Neuronal stem cell (in vitro differentiated cells): ENCODE data around the gene TMPRSS3.

Experiments used
- DNase-seq: peaks from one replicate; pipeline ENCODE4 v3.0.0-alpha.2; 2013; ENCODE audit warnings: low spot score
- H2AFZ ChIP-seq: one replicate; pipeline ENCODE4 v1.6.1; 2013; ENCODE audit warnings: mild to moderate bottlenecking, low read length, inconsistent platforms
- H2AK5ac ChIP-seq: 2 replicates; pipeline ENCODE4 v1.6.1; 2013; ENCODE audit warnings: low read depth, mild to moderate bottlenecking, inconsistent platforms, low read length, moderate library complexity, mixed read lengths
- H2BK120ac ChIP-seq: 2 replicates; pipeline ENCODE4 v1.6.1; 2013; ENCODE audit warnings: low read depth, mild to moderate bottlenecking, inconsistent platforms, low read length, moderate library complexity, mixed read lengths
- H2BK12ac ChIP-seq: one replicate; pipeline ENCODE4 v1.6.1; 2013; ENCODE audit warnings: low read length, inconsistent platforms
- H2BK15ac ChIP-seq: 2 replicates; pipeline ENCODE4 v1.6.1; 2013; ENCODE audit warnings: mild to moderate bottlenecking, low read length, inconsistent platforms, mixed read lengths
- H2BK5ac ChIP-seq: one replicate; pipeline ENCODE4 v1.6.1; 2013; ENCODE audit warnings: inconsistent platforms, mild to moderate bottlenecking, low read length, moderate library complexity
- H3K14ac ChIP-seq: one replicate; pipeline ENCODE4 v1.6.1; 2013; ENCODE audit warnings: low read length, inconsistent platforms
- H3K18ac ChIP-seq: 2 replicates; pipeline ENCODE4 v1.6.1; 2013; ENCODE audit warnings: low read length, inconsistent platforms
- H3K23ac ChIP-seq: 2 replicates; pipeline ENCODE4 v1.6.1; 2013; ENCODE audit warnings: low read depth, mild to moderate bottlenecking, mixed read lengths, low read length, inconsistent platforms; ENCODE audit not compliant: poor library complexity
- H3K27ac ChIP-seq: replicated peaks from 3 replicates; pipeline ENCODE4 v1.5.1; 2013; ENCODE audit warnings: low read length, inconsistent platforms
- H3K27me3 ChIP-seq, 3 experiments: 2 replicates each; pipeline ENCODE4 v1.6.1; 2013; ENCODE audit warnings: low read length in 3 of 3, mild to moderate bottlenecking in 2 of 3, inconsistent platforms in 1 of 3, low read depth in 1 of 3, mixed read lengths in 1 of 3, moderate library complexity in 1 of 3; ENCODE audit not compliant: control insufficient read depth in 3 of 3, insufficient read depth in 3 of 3
- H3K36me3 ChIP-seq, 2 donors: replicated peaks in 1 of 2; 2 replicates each; pipeline ENCODE4 v1.6.1; 2013; ENCODE audit warnings: low read length in 2 of 2; ENCODE audit not compliant: control insufficient read depth in 2 of 2, insufficient read depth in 2 of 2
- H3K4ac ChIP-seq: 2 replicates; pipeline ENCODE4 v1.6.1; 2013; ENCODE audit warnings: inconsistent platforms, mild to moderate bottlenecking, low read length, moderate library complexity
- H3K4me1 ChIP-seq, 2 donors: 1 replicate in 1 of 2; 2 replicates in 1 of 2; pipeline ENCODE4 v1.6.1; 2013; ENCODE audit warnings: low read length in 2 of 2, low read depth in 1 of 2; ENCODE audit not compliant: control insufficient read depth in 2 of 2, insufficient read depth in 1 of 2
- H3K4me2 ChIP-seq: one replicate; pipeline ENCODE4 v1.6.1; 2013; ENCODE audit warnings: mild to moderate bottlenecking, low read length, inconsistent platforms; ENCODE audit not compliant: insufficient read depth, poor library complexity, severe bottlenecking
- H3K4me3 ChIP-seq, 2 donors: 2 replicates each; pipeline ENCODE4 v1.5.1; 2013; ENCODE audit warnings: low read length in 2 of 2, mild to moderate bottlenecking in 2 of 2, inconsistent platforms in 1 of 2, moderate library complexity in 1 of 2
- H3K79me1 ChIP-seq: one replicate; pipeline ENCODE4 v1.6.1; 2013; ENCODE audit warnings: low read depth, mild to moderate bottlenecking, inconsistent platforms, low read length, moderate library complexity
- H3K9ac ChIP-seq: one replicate; pipeline ENCODE4 v1.6.1; 2013; ENCODE audit warnings: mild to moderate bottlenecking, low read depth, low read length, inconsistent platforms; ENCODE audit not compliant: poor library complexity
- H3K9me3 ChIP-seq, 2 donors: replicated peaks in 1 of 2; 2 replicates each; pipeline versions ENCODE3 to v1.6.1; 2013; ENCODE audit warnings: low read length in 2 of 2, mild to moderate bottlenecking in 2 of 2, inconsistent platforms in 1 of 2, low read depth in 1 of 2, mixed read lengths in 1 of 2, moderate library complexity in 1 of 2; ENCODE audit not compliant: control insufficient read depth in 2 of 2, insufficient read depth in 1 of 2
- H4K8ac ChIP-seq: one replicate; pipeline ENCODE4 v1.6.1; 2013; ENCODE audit warnings: low read depth, mild to moderate bottlenecking, inconsistent platforms, low read length, moderate library complexity
- H4K91ac ChIP-seq: one replicate; pipeline ENCODE4 v1.6.1; 2013; ENCODE audit warnings: low read length, low read depth, mild to moderate bottlenecking, inconsistent platforms; ENCODE audit not compliant: poor library complexity
- WGBS, 2 donors: extraction: QIAGEN DNeasy Blood & Tissue Kit; methylation state at CpG; one replicate each; pipeline ENCODE4 v1.1.7; 2013; ENCODE audit warnings: missing lambda C conversion rate in 2 of 2, mixed read lengths in 1 of 2; ENCODE audit not compliant: insufficient read length in 2 of 2, insufficient replicate concordance in 1 of 2; ENCODE audit errors: extremely low coverage in 2 of 2; 5-methylcytosine and 5-hydroxymethylcytosine counted together

The TMPRSS3 gene

DNA sequence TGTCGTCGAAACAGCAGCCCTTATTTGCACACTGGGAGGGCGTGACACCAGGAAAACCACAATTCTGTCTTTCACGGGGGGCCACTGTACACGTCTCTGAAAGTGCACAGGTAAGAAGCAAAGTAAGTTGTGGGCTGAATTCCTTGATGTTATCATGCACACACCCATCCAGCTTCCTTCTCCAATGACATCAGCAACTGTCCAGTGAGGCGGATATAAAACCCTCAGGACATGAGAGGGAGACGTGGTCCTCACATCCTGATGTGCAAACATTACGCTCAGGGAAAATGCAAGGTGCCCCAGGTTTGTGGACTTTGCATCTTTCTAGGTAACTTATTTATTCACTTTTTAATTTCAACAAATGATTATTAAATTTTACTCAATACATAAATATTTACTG, 32.5 kb downstream of the TMPRSS3 start:
- Histone ChIP-seq H2BK120ac (no peak overlapping the region), H3K79me1 (no peaks in the 10 kb centered on the region), H3K14ac (no peak overlapping the region), H3K23ac (no peak overlapping the region), H2BK12ac (no peak overlapping the region), H3K4me1 (no peaks in the 10 kb centered on the region), H3K9me3 (peaks cover 0 to 4% of the 10 kb centered on the region in 2 donors), H3K36me3 (no peaks in the 10 kb centered on the region), H2AFZ (no peak overlapping the region), H2BK5ac (no peak overlapping the region), H3K27me3 (no peaks in the 10 kb centered on the region), H4K91ac (no peak overlapping the region), H4K8ac (no peak overlapping the region), H2AK5ac (no peak overlapping the region), H3K4me2 (no peak overlapping the region), H3K18ac (no peak overlapping the region), H2BK15ac (no peak overlapping the region), H3K27ac (no peak overlapping the region), H3K4me3 (no peak overlapping the region), H3K9ac (no peak overlapping the region), H3K4ac (no peak overlapping the region)
- no CpG with 5 or more reads among the region's 8 CpGs for WGBS, 2 donors
- no peak for DNase-seq

DNA sequence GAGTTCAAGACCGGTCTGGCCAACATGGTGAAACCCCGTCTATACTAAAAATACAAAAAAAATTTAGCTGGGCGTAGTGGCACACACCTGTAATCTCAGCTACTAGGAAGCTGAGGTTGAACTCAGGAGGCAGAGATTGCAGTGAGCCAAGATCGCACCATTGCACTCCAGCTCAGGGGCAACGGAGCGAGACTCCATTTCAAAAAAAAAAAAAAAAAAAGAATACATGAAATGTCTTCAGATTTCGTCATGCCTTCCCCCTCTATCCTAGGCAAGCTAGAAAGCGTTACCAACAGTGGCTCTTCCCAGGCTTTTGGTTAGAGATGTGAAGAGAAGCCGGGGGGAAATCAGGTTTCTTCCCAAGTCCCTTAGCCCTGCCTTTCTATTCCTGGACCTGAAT, 33.2 kb downstream of the TMPRSS3 start:
- Histone ChIP-seq H2BK5ac (no peak overlapping the region), H3K4me1 (no peaks in the 10 kb centered on the region)

DNA sequence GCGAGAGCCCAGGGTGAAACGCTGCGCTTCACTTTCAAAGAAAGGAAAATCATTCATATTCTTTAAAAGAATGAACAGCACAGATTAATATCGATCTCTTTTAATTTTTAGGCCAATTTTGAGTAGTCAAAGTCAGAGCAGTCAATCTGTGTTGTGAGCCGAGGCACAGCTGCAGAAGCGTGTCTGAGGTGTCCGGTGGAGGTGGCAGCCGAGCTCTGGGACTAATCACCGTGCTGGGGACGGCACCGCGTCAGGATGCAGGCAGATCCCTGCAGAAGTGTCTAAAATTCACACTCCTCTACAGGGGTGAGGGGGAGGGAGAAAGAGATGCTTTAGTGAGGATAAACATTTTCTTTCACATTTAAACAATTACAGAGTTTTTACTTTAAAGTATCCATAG, 33.7 kb downstream of the TMPRSS3 start:
- no peak overlapping the region for H2BK120ac ChIP-seq
- no peak overlapping the region for H2BK5ac ChIP-seq
- H2AFZ ChIP-seq, result no peak overlapping the region
- H3K4me3 ChIP-seq, result no peak overlapping the region
- no CpG with 5 or more reads among the region's 12 CpGs for WGBS, 2 donors
- H3K9me3 ChIP-seq, result peaks cover 0 to 6% of the 10 kb centered on the region in 2 donors
- H3K4me1 ChIP-seq, result no peaks in the 10 kb centered on the region
- no peak overlapping the region for H3K4ac ChIP-seq
- H3K9ac ChIP-seq, result no peak overlapping the region
- no peak overlapping the region for H3K14ac ChIP-seq
- no peak overlapping the region for H4K8ac ChIP-seq
- no peaks in the 10 kb centered on the region for H3K36me3 ChIP-seq
- no peak overlapping the region for H2AK5ac ChIP-seq
- peak overlapping the region; percentile 44 for H3K23ac ChIP-seq
- no peak overlapping the region for H2BK12ac ChIP-seq
- DNase-seq, result no peak
- no peak overlapping the region for H3K27ac ChIP-seq
- H4K91ac ChIP-seq, result no peak overlapping the region
- H3K18ac ChIP-seq, result no peak overlapping the region
- no peak overlapping the region for H3K4me2 ChIP-seq
- H3K79me1 ChIP-seq, result no peaks in the 10 kb centered on the region
- no peak overlapping the region for H2BK15ac ChIP-seq
- no peaks in the 10 kb centered on the region for H3K27me3 ChIP-seq

More for the DNA sequence above, 33.2 kb downstream of the TMPRSS3 start:
- Histone ChIP-seq H3K79me1 (no peaks in the 10 kb centered on the region), H2BK120ac (no peak overlapping the region), H2AFZ (no peak overlapping the region), H4K91ac (no peak overlapping the region), H3K9me3 (peaks cover 0 to 6% of the 10 kb centered on the region in 2 donors), H3K4me2 (no peak overlapping the region), H3K18ac (no peak overlapping the region), H3K27ac (no peak overlapping the region), H2BK12ac (no peak overlapping the region), H3K4ac (no peak overlapping the region), H2AK5ac (no peak overlapping the region), H3K4me3 (no peak overlapping the region), H3K36me3 (no peaks in the 10 kb centered on the region), H4K8ac (no peak overlapping the region), H2BK15ac (no peak overlapping the region), H3K14ac (no peak overlapping the region), H3K27me3 (no peaks in the 10 kb centered on the region), H3K23ac (no peak overlapping the region), H3K9ac (no peak overlapping the region)
- no peak for DNase-seq
- WGBS, 2 donors, result no CpG with 5 or more reads among the region's 9 CpGs

DNA sequence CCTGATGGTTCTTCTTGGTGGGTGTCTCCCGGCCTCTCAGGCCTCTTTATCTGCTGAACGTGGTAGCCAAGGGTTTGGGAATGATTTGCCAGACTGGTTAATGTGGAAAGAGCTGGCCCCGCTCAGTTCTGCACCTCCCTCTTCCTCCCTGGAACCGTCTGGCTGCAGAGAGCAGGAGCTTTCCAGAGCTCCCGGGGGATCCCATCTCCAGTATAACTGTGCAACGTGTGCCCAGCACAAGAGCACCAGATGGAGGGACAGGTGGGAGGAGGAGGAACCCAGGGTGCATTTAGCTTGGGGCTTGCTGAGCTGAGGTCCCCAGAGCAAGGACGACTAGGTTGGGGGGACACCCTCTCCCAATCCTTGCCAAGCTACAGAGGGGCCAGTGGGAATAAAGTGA, 34.6 kb downstream of the TMPRSS3 start:
- Histone ChIP-seq H3K4me2 (no peak overlapping the region), H3K4me3 (no peak overlapping the region), H2BK12ac (no peak overlapping the region), H2AK5ac (no peak overlapping the region), H4K8ac (no peak overlapping the region), H3K9ac (no peak overlapping the region), H4K91ac (no peak overlapping the region), H3K36me3 (no peaks in the 10 kb centered on the region), H3K4ac (no peak overlapping the region), H3K23ac (no peak overlapping the region), H3K4me1 (no peaks in the 10 kb centered on the region), H3K18ac (peak overlapping the region; percentile 34), H2BK5ac (no peak overlapping the region), H3K79me1 (no peaks in the 10 kb centered on the region), H3K14ac (no peak overlapping the region), H2AFZ (no peak overlapping the region), H3K27me3 (no peaks in the 10 kb centered on the region), H3K27ac (no peak overlapping the region), H2BK15ac (no peak overlapping the region), H2BK120ac (no peak overlapping the region), H3K9me3 (peaks cover 0 to 6% of the 10 kb centered on the region in 2 donors)
- no CpG with 5 or more reads among the region's 7 CpGs for WGBS, 2 donors
- DNase-seq, result no peak
